Stimulated activated CD4-positive, alpha-beta T cell treated with anti-CD3 and anti-CD28 coated beads, Interleukin-2, amount 100 ng/mL, for 48 hours (primary cell): ENCODE data around the gene CMPK2.
A peak's percentile ranks its signal among the peaks of the same experiment; 100 is the strongest.
"Not testable (repeated sequence)": the region's sequence is repeated elsewhere in the genome, so short reads cannot be mapped to it uniquely, and the experiment has no call there.

Source experiments
- DNase-seq, 2 donors: peaks; one replicate each; pipeline ENCODE4 v3.0.0-alpha.2; 2020

Gene CMPK2, protein sequence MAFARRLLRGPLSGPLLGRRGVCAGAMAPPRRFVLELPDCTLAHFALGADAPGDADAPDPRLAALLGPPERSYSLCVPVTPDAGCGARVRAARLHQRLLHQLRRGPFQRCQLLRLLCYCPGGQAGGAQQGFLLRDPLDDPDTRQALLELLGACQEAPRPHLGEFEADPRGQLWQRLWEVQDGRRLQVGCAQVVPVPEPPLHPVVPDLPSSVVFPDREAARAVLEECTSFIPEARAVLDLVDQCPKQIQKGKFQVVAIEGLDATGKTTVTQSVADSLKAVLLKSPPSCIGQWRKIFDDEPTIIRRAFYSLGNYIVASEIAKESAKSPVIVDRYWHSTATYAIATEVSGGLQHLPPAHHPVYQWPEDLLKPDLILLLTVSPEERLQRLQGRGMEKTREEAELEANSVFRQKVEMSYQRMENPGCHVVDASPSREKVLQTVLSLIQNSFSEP

DNA sequence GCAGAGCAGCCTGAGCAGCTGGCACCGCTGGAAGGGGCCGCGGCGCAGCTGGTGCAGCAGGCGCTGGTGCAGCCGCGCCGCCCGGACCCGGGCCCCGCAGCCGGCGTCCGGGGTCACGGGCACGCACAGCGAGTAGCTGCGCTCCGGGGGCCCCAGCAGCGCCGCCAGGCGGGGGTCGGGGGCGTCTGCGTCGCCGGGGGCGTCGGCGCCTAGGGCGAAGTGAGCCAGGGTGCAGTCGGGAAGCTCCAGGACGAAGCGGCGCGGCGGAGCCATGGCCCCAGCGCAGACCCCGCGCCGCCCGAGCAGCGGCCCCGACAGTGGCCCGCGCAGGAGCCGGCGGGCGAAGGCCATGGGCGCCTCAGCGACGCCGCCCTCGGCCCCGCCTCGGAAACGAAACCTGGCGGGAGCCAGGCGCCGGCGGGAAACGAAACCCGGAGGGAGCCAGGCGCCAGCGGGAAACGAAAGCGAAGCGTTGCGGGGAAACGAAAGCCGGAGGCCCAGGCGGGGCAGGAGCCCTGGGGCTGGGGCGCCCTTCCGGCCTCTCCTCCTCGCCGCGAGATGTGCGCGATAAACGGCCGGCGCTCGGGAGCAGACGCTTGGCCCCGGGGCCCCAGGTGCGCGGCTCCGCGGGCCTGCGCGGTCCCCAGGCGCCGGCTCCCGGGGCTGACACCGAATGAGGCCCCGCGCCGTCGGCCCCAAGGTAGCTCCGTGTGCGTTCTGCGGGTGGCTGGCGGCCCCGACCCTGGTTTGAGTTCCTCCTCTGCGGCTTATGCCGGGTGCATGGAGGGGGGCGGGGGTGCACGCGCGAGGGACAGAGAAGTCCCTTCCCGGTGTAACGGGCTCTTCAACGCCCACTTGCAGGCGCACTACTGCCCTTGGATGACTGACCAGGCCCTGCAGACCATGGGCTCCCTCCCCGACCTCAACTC lies at the start of gene CMPK2:
TSS of gene CMPK2 (minus strand) at position 562 of the 929 bp plus-strand sequence. CDS start at position 351, 211 bp downstream.
- DNase-seq, result peak; percentile 64 to 66

DNA sequence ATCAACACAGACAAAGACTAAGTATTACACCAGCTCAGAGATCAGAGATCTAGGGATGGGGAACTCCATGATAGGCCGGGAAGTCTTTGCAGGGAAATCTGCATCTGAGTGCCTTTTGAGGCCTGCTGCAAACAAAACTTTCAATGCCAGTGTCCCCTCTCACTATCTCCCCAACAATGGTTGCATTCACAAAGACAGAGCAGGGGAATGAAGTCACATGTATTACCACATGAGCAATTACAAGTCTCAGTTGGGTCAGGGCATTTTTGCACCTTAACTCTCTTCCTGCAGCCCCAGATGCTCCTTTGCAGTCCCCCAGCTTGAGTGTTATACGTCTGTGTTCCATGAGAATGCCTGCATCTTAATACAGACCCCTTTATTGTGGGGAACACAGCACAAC lies 49.7 kb upstream of the CMPK2 start:
- DNase-seq, result no peak

DNA sequence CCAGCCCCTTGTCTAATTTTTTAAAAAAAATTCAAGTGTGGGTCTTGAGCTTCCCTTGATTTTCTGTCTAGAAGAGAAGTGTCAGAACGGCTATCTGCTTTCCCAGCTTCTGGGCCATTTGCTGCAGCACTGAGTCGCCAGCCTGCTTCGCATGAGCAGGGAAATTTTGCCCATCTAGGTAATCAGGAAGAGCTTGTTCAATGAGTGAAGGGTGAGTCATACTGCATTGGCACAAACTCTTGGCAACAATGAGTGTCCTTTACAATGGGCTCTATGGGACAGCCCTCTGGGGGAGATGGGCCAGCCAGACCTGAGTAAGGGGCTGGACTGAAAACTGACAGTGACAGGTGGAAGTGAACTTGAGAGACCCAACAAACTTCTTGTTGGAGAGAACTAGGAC lies 49.1 kb upstream of the CMPK2 start:
- DNase-seq, result no peak

DNA sequence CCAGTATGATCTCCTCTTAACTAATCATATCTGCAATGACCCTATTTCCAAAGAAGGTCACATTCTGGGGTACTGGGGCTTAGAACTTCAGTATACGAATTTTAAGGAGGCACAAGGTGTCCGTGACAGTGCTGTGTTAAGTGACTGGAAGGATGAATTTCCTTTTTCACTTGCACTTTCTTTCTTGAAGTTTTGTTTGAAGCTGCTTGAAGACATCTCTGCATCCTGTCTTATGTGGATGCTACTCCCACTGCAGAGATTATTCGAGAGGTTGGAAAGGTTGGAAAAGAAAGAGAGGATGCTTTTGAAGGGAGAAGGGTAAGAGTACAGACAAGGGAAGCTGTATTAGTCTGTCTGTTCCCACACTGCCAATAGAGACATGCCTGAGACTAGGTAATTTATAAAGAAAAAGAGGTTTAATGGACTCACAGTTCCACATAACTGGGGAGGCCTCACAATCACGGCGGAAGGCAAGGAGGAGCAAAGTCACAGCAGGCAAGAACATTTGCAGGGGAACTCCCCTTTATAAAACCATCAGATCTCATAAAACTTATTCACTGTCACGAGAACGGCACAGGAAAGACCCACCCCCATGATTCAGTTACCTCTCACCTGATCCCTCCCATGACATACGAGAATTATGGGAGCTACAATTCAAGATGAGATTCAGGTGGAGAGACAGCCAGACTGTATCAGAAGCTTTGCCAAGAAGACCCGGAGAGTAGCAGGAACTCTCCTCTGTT lies 47.9 kb upstream of the CMPK2 start:
- DNase-seq, result no peak

DNA sequence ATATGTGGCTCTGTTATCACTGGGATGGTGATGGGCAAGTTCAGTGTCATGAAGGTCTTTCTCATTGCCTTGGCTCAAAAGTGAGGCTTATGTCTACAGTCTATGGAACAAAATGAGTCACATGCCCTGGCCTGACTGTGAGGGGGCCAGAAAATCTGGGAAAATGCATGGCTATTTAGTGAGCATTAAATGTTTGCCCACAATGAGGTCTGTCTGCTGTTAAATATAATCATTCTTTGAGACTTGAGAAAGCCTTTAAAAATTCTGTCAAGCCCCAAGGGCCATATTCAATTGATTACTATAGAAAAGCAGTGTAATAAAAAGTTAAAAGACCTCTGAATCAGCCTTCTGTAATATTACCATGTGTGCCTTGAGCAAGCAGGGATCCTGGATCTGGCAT lies 46.0 kb upstream of the CMPK2 start:
- no peak for DNase-seq

DNA sequence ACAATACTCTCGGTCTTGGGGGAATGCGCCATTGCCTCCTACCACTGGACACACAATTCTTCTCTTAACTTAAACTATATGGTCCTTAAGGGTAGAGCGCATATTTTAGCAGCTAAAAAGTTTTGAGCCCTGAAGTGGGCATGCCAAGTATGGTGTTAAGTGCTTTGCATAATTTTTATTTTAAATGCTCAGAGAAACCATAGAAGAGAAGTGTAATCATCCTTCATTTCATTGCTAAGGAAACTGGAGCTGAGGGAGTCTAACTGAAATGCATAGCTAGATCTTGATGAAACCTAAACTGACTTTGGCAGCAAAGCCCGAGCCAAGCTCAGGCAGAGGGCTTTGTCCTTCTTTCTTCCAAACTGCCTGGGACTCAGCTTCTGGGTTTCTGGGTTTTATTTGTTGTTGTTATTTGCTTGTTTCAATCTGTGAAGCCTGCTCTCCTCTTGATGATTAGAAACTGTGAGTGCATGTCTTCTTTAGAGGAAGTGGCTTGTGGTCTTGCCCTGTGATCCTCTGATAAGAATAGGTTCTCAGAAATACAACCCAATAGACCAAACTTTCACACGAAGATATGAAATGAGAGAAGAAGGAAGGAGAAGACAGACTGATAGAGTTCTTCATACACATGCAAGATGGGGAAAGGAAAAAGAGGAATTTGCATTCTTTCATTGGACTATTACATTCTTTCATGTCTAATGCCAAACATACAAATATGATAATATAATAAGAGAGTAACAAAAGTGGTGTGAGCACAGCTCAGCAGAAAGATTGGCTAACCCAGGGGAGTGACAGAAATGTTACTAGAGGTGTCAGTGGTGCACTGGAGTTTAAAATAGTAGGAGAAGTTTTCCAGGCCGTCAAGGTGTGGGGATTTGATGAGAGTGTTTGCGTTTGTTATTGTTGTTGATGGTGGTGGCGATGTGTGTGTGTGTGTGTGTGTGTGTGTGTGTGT lies 44.0 kb upstream of the CMPK2 start:
- DNase-seq, result no peak

DNA sequence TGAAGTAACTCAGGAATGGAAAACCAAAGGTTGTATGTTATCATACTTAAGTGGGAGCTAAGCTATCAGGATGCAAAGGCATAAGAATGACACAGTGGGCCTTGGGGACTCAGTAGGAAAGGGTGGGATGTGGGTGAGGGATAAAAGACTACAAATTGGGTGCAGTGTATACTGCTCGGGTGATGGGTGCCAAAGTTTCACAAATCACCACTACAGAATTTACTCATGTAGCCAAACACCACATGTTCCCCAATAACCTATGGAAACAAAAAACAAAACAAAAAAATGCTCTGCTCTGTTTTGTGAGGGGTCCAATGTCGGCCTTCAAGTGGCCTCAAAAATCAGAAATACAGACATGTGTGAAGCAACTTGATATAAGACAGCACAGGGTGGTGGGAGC lies 42.6 kb upstream of the CMPK2 start:
- DNase-seq, result no peak

DNA sequence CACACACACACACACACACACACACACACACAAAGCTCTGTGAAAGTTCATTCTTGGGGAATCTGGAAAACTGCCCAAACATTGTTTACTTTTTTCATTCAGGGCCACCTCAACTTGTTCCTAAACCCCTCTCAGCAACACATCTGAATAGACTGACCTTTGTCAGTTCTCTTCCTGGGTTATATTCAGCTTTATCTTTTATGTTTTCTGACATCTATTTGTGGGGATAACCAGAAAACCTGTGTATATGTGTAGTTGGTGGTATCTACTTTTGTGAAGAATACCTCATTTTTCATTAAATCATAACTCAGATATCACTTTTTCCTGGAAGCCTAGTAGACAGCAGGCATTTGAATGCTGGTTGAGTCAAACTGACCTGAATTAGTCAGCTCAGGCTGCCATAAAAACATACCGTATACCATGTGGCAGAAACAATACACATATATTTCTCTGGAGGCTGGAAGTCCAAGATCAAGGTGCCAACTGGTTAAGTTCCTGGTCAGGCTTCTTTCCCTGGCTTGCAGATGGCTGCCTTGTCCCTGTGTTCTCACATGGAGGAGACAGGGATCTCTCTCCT lies 40.5 kb upstream of the CMPK2 start:
- no peak for DNase-seq

DNA sequence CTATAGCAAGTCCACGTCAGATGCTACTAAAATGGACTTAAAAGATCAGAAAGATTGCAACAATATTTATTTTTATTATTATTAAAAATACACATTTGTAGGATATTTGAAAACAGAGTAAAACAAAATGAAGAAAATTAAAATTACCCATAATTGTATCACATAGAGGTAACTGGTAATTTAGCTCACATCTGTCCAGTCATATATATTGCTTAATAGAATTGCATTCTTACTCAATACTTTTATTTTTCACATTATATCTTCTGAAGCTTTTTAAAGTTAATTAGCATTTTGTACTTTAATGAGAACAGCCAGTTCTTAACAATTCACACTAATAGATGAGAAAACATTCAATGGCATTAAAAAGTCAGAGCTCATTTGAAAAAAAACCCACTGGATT lies 40.0 kb upstream of the CMPK2 start:
- DNase-seq, result no peak

DNA sequence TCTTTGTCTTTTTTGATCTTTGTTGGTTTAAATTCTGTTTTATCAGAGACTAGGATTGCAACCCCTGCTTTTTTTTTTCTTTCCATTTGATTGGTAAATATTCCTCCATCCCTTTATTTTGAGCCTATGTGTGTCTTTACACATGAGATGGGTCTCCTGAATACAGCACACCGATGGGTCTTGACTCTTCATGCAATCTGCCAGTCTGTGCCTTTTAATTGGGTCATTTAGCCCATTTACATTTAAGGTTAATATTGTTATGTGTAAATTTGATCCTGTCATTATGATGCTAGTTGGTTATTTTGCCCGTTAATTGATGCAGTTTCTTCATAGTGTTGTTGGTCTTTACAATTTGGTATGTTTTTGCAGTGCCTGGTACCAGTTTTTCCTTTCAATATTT lies 36.9 kb upstream of the CMPK2 start:
- DNase-seq, result not testable (repeated sequence)

DNA sequence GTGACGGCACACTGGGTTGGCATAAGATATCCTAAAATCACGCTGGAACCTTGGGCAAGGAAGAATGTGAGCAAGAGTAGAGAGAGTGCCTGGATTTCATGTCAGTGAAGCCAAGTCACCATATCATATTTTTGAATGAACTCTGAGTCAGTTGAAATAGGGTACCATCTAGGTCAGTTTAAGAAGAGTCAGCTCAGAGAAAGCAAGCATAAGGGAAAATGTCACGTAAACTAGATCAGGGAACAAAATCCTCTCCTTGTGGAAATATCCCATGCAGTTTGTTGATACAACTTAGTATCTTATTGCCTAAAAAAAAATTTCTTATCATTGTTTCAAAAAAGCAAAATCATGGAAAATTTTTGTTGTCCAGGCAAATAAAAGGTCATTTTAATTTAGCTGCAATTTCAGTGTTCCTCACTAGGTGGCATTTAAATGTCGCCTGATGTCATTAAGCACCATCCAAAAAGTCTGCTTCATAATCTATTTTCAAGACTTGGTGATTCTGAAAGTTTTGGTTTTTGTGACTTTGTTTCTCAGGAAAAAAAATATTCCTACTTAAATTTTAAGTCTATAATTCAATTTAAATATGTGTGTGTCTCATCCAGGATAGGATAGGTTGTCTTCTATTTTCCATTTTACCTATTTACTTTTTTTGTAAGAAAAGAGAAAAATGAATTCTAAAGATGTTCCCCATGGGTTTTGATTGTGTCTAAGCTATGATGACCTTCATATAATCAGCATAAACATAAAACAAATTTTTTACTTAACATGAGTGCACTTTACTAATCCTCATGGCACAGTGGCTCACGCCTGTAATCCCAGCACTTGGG lies 31.4 kb upstream of the CMPK2 start:
- no peak for DNase-seq

DNA sequence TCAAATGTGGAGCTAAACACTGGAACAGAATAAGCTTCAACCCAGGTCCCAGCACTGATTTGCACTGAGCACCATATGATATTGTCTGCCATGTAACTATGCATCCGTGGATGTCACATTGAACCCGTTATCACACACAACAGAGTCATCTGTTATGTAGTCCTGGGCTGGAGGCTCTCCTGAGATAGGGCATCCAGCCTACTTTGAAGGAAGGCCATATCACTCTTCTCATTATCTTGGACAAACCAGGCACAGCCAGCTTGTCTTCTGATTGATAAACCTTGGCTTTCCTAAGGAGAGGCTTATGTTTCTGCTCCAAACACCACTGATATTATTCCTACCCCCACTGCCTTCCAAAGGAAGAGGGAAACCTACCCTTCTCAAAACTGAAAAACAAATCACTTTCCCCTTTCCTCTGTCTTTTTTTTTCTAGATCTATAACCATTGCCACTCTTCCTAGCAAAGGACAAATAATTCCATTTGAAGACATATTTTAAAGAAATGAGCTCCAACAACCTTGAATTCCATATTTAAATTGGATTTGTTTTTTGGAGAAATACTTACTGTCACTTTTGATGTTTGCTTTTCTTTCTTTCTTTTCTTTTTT lies 28.3 kb upstream of the CMPK2 start:
- DNase-seq, result no peak

DNA sequence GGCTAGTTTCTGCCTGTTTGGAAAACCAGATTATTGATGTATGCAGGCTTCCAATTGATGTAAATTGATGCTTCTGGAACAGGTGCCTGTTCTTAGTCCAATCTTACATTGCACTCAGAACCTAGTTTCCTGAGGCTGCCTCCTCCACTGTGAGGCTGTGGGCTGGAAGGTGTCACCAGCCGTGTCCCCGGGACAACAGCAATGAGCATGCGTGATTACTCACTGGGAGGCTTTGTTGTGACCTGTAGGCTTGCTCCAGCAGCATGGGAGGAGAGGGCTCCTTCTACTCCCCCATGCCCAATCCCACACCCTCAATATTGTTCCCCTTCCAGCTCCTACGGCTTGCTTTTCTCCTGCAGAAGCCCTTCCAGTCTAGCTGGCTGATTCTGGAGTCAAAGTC lies 23.0 kb upstream of the CMPK2 start:
- DNase-seq, result no peak

DNA sequence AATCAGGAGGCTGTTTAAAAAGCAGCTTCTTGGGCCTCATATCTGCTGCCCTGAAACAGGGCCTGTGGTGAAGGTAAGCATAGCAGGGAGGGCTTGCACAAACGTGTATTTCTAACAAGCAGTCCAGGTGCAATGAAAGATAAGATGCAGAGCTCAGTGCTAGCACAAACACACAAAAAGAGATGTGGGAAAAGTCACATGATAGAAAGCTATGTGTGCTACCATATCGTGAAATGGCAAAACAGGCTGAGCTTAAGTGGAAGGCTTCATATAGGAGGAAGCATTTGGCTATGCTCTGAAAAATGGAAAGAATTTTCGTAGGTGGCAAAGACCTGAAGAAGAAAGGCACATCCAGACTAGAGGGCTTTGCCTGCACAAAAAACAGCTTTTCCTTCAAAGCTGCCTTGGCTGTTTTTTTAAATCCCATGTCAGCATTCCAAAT lies 22.1 kb upstream of the CMPK2 start:
- no peak for DNase-seq

DNA sequence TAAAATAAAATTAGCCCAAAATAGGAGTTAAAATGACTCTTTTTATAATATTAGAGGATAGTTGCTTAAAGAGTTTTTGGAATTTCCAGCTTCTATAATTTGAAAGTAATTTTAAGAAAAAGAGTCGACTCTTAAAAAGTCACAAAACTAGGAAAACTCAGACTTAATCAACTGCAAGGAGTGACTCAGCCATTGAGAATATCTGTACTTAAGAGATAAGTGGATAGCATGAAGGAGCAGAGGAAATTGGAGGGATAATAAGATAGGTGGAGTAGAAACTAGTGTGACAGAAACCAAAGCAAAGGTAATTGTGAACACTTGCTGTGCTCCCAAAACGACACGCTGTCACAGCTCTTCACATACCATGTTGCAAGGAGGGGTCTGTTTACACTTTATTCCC lies 20.3 kb upstream of the CMPK2 start:
- no peak for DNase-seq

DNA sequence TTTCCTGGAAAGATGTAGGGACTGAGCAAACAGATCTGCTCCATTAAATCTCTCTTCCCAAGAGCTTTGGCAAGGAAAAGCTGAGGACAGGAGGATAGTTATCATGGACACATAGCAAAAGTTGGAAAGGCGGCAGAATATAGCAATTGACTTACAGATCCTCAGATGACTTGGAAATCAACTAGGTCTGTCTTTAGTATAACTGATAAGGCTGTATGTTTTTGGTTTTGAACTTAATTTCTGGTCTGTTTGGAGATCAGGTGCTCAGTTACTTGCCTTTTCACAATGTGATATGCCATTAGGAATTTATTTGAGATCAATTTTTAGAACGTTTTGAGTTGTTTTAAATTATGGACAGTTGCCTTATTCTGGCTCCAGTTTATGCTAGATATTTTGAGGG lies 19.8 kb upstream of the CMPK2 start:
- DNase-seq, result no peak

DNA sequence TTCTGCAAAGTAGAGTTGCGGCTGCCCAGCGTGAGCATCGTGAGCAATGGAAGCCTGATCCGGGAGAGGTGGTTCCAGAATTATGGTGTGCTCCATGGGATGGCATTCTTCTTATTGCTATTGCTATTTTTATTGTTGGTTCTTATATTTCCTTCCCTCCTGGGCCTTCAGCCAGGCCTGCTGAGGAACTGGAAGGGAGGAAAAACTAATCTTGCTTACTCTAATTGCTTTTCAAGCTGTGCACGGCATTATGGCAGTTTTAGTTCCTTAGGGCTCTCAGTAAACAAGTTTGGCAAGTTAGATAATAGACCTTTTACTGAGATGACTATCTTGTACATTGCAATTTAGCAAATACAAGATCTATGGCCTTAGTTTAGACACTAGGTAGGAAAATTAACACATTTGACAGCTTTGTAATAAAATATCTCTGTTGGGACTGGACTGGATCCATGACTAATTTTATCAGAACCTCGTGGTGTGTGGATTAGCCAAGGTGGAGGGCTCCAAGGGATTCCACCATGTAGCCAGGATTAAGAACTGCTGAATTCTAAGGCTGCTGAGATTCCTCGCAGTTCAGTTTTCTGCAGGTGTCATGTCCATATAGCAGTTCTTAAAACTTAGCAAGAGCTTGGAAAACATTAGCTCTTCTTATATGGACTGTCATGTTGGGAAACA lies 17.9 kb upstream of the CMPK2 start:
- DNase-seq, result no peak

DNA sequence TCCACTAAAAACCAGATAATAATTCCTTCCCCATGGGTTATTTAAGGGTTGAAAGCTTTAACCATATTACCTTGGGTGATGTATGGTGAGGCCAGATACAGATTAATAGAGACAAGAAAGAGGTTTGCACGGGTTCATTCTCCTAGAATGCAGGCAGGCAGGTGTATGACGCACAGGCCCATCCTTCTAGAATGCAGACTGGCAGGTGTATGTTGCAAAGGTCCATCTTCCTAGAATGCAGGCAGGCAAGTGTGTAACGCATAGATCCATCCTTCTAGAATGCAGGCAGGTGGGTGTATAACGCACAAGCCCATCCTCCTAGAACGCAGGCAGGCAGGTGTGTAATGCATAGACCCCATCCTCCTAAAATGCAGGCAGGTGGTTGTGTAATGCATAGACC lies 15.8 kb upstream of the CMPK2 start:
- DNase-seq, result no peak

DNA sequence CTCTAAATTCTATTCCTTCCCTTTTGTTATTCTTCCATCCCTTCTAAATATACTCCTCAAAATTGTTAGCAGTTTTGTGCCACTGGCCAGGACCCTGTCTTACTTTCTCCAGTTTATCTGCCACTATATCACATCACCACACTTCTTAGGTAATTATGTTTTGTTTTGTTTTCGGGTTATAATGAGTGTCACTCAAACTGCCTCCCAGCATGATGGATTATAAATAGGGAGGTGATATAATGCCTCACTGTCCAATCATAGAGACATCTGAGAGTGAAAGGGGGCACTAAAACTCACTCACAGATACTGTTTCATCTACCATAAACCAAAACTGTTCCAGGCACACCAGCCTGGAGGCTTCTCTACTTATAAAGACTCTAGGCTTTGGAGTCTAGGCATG lies 15.3 kb upstream of the CMPK2 start:
- DNase-seq, result no peak
